Lung microvascular endothelial cell (primary cell): ENCODE measurements around the gene C10orf143. TPM values are rescaled to one million over a fixed set of nuclear protein-coding genes. Genes with fewer than 3 reads are reported as not detected.
"Not testable (repeated sequence)": the region's sequence is repeated elsewhere in the genome, so short reads cannot be mapped to it uniquely, and the experiment has no call there.

Source experiments
- DNase-seq, 2 donors: peaks; one replicate each; pipeline versions ENCODE4 v3.0.0 to v3.0.0-alpha.2; 2010; ENCODE audit warnings: low read depth in 2 of 2
- total RNA-seq: library from RNA; depleted of rRNA; stranded (reverse); fragments of >200 nt; gene quantifications from 2 replicates; pipeline ENCODE4 v1.2.1, GENCODE V29; 2014

C10orf143 gene
- 0.22 and 0.40 TPM in 2 replicates for total RNA-seq

DNA sequence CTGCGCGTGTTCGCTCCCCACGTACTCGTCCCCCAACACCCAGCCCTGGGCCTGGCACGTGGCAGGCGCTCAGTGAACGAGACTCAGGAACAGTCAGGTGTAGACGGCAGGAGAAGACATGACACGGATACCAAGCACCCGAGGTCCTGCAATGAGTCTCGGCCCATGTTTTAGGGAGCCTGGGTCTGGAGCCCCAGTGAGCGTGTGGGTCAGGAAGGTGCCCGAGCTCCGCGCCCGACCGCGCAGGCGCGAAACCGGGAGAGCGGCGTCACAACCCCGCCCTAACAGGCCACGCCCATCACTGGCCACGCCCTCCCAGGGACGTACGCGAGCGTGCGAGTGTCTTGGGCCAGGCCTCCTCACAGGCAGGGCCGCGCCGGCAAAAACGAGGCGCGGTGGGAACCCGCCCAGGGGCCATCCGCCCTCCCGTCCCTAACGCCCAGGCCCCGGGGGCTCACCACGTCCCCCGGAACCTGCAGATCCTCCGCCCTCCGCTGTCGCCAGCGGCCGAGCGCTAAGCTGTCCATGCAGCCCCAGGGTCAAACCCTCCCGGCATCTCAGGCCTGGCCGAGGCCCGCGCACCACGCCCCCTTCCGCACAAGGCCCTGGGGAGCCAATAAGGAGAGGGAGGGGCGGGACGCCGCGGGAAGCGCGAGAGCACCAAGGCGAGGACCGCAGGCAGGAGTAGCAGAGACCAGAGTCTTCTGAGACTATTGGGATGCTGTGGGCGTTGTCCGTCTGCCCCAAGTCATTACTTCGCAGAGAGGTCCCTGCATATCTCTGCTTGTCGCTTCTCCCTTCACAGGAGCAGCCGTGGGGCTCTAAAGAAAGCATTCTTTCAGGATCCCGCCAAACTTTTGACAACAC lies at the start of gene C10orf143:
C10orf143 (minus strand) TSS at position 585 of the 867 bp plus-strand sequence; CDS start at position 527, 58 bp downstream.
- peak; percentile 97 to 99 for DNase-seq

DNA sequence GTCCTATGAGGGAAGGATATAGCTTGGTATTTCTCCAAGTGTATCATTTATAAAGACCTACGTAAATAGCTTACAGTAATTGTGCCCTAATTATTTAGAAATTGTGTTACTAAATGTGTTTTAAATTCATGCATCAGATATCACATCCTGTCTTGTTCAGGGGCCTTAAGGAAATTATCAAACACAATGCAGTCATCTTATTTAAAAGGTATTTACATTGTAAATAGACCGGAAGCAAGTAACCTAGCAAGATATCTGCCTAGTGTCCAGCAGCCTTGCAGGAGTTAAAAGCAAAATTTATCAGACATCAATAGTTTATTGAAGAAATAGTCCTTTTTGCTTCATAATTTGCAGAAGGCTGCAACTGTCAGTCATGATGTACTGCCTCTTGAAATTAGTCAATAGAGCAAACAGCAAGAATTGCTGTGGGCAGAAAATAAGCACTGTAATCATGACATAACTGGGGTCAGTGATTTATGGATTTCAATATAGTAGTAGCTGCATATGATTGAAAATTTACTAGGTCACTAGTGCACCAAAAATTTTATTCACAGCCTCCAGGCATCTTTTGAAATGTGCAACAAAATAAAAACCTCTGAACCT lies 48.7 kb upstream of the C10orf143 start:
- no peak for DNase-seq

GRCh38 chr10:130146042-130146441 lies 35.4 kb upstream of the C10orf143 start:
- no peak for DNase-seq

- no peak for DNase-seq
Observed at GRCh38 chr10:130141878-130142277, 31.2 kb upstream of the C10orf143 start.

DNA sequence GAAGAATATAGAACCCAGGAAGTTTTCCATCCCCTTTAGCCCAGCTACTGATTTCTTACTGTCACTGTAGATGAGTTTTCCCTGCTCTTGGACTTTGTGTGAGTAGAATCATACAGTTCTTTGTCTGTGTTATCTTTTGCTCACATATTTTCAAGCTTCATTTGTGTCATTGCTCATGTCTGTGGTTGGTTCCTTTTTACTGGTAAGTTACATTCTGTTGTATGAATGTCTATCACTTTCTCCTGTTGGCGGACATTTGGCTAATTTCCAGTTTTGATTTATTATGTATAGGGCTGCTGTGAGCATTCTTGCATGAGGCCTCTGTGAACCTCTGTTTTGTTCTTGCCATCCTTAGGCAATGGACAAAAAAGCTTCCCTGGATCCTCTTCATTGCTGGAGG lies 30.8 kb upstream of the C10orf143 start:
- DNase-seq: peak; percentile 22 to 52

GRCh38 chr10:130141038-130141437 lies 30.4 kb upstream of the C10orf143 start:
- DNase-seq: no peak

DNA sequence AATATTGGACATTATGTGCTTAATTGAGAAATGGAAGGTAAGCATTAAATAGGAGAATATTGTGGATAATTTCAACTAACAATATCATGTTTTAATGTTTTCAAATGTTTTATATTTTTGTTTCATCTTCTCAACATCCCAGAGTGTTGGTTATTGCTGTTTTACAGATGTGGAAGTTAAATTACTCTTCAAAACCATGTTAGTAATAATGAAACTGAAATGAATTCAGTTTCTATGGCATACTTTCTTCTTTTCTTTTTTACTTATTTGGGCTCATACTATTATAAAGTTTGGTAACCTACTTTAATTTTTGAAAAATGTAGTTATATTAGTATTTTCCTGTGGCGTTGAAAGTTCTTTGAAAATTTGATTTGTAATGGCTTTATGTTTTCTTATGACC lies 29.8 kb upstream of the C10orf143 start:
- DNase-seq: no peak

- peak; percentile 79 to 84 for DNase-seq
Observed at GRCh38 chr10:130138479-130138866, 27.8 kb upstream of the C10orf143 start.

DNA sequence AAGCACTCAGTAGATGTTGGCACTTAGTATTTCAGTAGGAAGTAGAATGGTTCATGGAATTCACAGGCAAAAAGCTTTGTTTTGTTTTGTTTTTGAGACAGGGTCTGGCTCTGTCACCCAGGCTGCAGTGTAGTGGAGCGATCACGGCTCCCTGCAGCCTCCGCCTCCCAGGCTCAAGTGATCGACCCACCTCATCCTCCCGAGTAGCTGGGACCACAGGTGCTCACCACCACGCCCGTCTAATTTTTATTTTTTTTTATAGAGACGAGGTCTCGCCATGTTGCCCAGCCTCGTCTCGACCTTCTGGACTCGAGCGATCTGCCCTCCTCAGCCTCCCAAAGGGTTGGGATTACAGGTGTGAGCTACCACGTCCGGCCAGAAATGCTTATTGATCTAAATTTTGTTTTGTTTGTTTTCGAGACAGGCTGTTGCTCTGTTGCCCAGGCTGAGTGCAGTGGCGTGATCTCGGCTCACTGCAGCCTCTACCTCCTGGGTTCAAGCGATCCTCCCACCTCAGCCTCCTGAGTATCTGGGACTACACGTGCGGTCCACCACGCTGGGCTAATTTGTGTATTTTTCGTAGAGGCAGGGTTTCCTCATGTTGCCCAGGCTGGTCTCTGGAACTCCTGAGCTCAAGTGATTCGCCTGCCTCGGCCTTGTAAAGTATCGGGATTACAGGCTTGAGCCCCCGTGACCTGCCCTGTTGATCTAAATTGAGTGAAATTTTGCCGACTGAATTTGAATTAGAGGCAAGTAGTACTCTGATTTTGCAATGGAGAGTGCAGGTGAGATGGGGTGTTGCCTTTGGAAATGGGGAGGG lies 27.2 kb upstream of the C10orf143 start:
- no peak for DNase-seq

DNA sequence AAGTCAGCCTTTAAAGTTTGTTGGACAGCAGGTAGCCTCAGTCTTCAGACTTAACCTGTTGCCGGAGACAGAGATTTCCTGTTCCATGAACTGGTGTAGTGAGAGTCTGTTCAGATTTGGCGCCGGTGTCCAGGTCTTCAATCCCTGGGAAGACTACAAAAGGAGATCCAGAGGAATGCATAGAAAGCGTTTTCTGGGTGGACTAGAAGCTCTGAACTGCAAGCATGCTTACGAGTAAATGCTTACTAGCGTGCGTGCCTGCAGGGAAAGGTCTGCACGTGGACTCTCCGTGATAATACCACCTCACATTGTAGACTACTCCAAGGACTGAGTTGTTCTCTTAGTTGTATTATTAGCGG lies 26.4 kb upstream of the C10orf143 start:
- peak; percentile 47 to 51 for DNase-seq

- DNase-seq: peak; percentile 86 to 90
Observed at GRCh38 chr10:130136226-130137089, 25.8 kb upstream of the C10orf143 start, which contains the start of gene GLRX3. GLRX3 (plus strand) TSS chr10:130136391; CDS start chr10:130136421, 30 bp downstream.

- no peak for DNase-seq
Observed at GRCh38 chr10:130135676-130136225, 25.1 kb upstream of the C10orf143 start.

DNA sequence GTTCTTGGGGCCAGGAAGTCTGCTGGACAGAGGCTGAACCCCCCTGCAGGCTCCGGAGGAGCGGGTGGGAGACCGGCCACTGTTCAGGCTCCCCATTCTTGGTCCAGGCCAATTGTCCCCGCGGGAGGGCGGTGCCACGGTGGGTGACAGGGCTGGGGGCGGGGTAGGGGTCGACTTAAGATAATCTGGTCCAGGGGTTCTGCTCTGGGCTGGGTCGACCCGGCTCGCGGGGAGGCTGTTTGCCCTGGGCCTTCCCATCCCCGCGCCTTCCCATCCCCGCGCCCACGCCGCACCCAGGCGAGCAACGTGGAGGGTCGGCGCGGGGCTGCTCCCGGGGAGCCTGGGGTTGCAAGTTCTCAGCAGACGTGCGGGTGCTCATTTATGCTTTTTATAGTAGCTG lies 18.3 kb upstream of the C10orf143 start:
- no peak for DNase-seq

DNA sequence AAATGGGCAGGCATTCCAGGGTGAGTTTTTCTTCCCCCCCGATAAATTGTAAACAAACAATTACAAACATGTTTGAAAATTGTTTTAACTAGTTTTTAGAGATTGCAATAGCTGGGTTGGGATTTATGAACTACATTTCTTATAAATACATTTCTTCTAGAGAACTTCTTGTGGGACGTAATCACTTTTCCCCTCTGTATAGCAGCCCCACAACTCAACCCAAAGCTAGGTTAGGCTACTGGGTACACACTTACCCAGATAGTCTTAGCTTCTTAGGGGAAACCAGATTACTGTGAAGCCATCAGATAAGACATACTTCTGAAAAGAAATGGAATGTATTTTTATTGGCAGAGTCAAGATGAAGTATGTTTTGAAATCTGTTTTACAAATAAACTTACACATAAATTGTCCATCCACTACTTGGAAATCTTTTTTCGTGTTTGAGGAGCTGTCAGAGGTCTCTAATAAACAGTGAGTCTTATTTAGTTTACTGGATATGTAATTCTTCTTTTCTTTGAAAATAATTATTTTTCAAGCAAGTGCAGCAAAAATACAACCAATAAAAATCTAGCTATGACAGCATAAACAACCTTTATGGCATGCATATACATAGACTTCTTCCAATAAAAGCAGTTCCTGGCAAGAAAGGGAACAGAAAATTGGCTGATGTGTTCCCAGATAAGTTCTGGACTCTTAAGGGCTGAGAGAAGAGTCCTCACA lies 17.6 kb upstream of the C10orf143 start:
- no peak for DNase-seq

DNA sequence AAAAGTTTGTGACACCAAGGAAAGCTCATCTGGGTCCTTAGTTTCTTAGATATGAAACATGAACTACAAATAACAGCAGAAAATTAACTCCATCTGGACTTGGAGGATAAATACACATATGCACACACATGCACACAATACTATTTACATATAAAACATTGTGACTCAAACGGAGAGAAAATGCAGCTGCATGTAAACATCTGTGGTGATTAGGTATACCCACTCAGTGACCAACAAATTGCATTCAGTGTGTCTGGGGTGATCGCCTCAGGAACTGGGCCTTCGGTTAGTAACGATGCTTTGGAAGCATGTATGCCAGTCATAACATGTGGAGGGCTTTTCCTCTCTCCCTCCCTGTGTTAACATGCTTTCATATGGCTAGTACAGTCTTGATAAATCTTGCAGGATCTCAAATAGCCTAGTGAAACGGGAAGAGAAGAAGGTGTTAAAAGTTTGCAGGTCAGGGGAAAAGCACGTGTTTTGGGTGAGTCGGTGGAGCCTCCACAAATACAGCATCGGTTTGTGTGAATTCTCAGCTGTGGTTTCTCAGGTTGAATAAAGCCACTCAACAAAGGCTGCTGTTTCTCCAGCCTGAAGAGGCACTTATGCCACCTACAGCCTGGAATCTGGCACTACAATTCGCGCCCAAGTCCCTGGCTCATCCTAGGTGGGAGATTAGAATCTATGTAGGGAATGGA lies 16.9 kb upstream of the C10orf143 start:
- peak; percentile 73 to 77 for DNase-seq

GRCh38 chr10:130121486-130122079 lies 11.0 kb upstream of the C10orf143 start:
- DNase-seq: no peak

DNA sequence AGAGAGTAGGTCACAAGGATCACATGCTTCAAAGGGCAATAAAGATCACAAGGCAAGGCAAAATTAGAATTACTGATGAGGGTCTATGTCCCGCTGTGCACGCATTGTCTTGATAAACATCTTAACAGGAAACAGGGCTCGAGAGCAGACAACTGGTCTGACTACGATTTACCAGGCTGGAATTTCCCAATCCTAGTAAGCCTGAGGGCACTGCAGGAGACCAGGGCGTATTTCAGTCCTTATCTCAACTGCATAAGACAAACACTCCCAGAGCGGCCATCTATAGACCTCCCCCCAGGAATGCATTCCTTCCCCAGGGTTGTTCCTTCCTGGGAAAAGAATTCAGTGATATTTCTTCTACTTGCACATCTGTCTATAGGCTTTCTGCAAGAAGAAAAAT lies 6.9 kb upstream of the C10orf143 start:
- DNase-seq: not testable (repeated sequence)

DNA sequence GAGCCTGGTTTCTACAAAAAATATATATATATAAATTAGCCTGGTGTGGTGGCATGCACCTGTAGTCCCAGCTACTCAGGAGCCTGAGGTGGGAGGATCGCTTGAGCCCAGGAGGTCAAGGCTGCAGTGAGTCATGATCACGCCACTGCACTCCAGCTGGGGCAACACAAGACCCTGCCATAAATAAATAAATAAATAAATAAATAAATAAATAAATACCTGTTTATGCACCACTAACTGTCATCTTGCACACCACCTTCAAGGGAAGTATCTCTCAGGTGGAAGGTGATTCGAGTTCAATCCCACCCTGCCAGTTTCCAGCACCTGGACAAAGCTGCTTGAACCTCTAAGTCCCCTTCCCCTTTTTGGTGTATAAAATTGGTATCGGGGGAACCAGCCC lies 6.3 kb upstream of the C10orf143 start:
- DNase-seq: not testable (repeated sequence)

GRCh38 chr10:130112821-130113220 lies 2.2 kb upstream of the C10orf143 start:
- no peak for DNase-seq
